ENCODE measurements around the gene PTPN20.

DNA sequence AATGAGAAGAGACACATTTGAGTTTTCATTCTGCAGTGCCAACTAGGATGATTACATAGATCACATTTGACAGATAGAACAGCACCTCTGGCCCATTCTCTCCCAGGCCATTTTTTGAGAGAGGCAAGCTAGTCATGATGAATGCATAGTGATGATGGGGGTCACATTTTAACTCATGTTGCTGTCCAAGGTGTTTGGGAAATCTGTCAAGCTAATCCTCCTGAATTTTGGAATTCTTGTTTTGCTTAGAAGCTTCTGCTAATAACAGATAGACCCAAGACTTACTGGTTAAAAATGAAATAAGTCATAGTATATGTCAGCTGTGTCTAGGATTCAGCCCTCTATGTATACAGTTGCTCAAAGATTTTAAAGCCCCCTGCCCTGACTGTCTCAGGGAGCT, 101.0 kb downstream of the PTPN20 start:
- no peak for TF ChIP-seq L3MBTL2 (conservative IDR thresholded peaks at IDR 0.05)
- no peak for TF ChIP-seq SP1 (IDR thresholded peaks at IDR 0.05)
- TF ChIP-seq ARNT (IDR thresholded peaks at IDR 0.05): no peak
- TF ChIP-seq FOXM1 (IDR thresholded peaks at IDR 0.05; ENCODE audit: borderline replicate concordance): no peak
- TF ChIP-seq FOXK2 (IDR thresholded peaks at IDR 0.05): no peak
- TF ChIP-seq TARDBP (IDR thresholded peaks at IDR 0.05): no peak
